ENCODE data around the gene MINPP1.

GRCh38 chr10:87591589-87591886 is 86.8 kb downstream of the MINPP1 start:
- TF ChIP-seq, protein P1, sequence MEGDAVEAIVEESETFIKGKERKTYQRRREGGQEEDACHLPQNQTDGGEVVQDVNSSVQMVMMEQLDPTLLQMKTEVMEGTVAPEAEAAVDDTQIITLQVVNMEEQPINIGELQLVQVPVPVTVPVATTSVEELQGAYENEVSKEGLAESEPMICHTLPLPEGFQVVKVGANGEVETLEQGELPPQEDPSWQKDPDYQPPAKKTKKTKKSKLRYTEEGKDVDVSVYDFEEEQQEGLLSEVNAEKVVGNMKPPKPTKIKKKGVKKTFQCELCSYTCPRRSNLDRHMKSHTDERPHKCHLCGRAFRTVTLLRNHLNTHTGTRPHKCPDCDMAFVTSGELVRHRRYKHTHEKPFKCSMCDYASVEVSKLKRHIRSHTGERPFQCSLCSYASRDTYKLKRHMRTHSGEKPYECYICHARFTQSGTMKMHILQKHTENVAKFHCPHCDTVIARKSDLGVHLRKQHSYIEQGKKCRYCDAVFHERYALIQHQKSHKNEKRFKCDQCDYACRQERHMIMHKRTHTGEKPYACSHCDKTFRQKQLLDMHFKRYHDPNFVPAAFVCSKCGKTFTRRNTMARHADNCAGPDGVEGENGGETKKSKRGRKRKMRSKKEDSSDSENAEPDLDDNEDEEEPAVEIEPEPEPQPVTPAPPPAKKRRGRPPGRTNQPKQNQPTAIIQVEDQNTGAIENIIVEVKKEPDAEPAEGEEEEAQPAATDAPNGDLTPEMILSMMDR (IDR thresholded peaks at IDR 0.05) = no peak
- no peak for TF ChIP-seq POLR2A (IDR thresholded peaks at IDR 0.05)
